GM19395 (cell line): Measurements from ENCODE around the gene SCN11A.

Experiments used
- ATAC-seq: cut with Tn5 transposase; IDR thresholded peaks from one replicate; pipeline ENCODE4 v1.9.1; 2021; ENCODE audit warnings: mild to moderate bottlenecking, moderate library complexity; ENCODE audit not compliant: unreplicated experiment

The SCN11A gene

DNA sequence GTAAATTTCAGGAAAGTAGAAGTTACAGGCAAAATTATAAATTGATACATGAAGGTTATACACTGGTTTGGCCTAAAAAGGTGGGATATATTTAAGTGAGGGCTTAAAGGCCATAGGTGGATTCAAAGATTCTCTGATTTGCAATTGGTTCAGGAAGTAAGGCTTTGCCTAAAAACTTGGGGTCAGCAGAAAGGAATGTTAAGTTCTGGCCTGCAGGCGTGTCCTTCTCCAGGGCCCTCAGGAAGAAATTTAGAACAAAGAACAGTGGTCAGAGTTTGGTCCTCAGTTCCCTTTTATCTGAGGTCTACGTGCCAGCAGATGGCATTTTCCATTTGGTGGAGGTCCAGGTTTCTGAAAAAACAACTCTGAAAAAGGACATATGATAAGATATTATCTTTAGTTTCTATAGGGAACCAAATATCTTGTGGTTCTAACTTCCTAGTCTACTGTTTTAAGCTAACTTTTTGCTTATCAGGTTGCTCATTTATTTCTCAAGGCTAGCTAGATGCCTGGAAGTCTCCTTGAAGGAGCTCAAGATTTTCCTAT is 40.5 kb downstream of the SCN11A start:
- no peak for ATAC-seq

DNA sequence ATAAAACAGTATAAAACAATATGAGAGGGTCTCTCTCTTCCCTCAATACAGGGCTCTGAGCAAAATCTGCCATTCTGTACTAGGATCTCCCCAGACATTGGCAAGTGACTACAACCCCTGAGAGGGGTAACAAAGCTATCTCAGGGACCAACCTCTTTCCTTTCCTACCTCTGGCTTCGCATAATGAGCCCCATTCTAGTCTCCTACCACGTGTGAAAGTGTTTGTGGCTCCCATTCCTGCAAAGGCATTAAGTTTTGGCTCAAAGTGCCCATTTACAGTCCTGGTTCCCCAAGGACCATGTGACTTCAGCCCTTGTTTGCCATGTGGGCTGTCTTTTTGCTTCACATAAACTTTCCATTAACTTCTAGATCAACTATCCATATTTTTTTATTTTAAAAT is 46.4 kb downstream of the SCN11A start:
- ATAC-seq: no peak
